ENCODE data around the gene TECPR2. TPM values are rescaled to one million over a fixed set of nuclear protein-coding genes. Genes with fewer than 3 reads are reported as not detected.

The TECPR2 gene
- total RNA-seq, 1 donor from 2014 or later: 5.1 TPM

DNA sequence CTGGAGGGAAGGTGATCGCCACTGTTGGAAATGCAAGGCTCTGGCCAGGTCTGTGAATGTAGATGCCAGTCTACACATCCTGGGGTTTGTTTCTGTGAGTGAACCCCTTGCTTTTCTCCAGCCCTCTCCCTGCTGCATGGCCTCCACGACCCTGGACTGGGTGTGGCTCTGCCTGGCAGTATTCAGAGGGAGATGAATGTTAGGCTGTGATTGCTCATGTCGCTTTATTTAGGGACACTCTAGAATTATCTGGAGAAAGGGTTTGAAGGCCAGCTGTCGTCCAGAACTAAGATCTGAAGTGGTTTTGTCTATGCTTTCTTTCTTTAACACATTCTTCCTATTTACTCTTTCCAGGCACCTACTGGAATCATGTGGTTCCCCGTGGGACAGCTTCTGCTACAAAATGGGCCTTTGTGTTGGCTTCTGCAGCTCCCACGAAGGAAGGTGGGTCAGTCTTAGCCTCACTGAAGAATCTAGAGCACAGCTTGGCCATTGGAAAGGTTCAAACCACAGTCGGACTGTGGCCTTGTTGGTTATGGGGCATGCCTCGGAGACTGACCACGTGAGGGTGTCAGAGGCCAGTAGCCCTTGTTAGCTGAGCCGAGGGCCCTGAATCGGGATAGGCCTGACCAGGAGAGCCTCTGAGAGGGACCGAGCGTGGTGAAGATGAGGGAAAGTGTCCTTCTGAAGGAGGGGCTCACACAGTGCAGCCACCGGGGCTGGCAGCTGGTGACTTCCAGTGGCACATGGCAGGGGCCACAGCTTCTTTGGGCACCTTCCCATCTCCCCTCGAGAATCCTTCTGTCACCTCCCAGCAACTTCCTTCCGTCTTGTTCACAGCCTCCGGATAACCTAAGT, 87.7 kb downstream of the TECPR2 start:
- H3K4me3 ChIP-seq (ENCODE audit: low read depth, low read length): no peak overlapping the region
- no peak for DNase-seq (ENCODE audit: low read depth)
- no peak for TF ChIP-seq CTCF (conservative IDR thresholded peaks at IDR 0.05; ENCODE audit: low read depth, low read length)

DNA sequence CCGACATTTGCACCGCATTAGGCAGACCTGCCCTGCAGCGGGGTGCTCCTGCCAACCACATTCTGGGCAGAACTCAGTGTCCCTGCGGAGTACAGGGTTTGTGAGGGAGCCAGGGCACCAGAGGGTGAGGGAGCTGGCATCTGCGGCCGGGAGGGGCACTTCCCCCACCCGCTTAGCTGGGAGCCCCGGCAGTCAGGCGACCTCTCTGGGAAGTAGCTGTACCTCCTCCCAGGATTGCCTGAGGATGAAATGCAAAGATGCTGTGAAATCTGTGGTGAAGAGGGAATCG, 88.3 kb downstream of the TECPR2 start:
- no peak overlapping the region for H3K4me3 ChIP-seq (ENCODE audit: low read depth, low read length)
- TF ChIP-seq CTCF (conservative IDR thresholded peaks at IDR 0.05; ENCODE audit: low read depth, low read length): no peak
- no peak for DNase-seq (ENCODE audit: low read depth)

GRCh38 chr14:102452302-102452701, 89.6 kb downstream of the TECPR2 start:
- DNase-seq (ENCODE audit: low read depth): no peak
- no peak overlapping the region for H3K4me3 ChIP-seq (ENCODE audit: low read depth, low read length)
- TF ChIP-seq CTCF (conservative IDR thresholded peaks at IDR 0.05; ENCODE audit: low read depth, low read length): no peak

- DNase-seq (ENCODE audit: low read depth): no peak
- no peak for TF ChIP-seq CTCF (conservative IDR thresholded peaks at IDR 0.05; ENCODE audit: low read depth, low read length)
- H3K4me3 ChIP-seq (ENCODE audit: low read depth, low read length): no peak overlapping the region
These were observed 92.0 kb downstream of the TECPR2 start for GRCh38 chr14:102454711-102455110.

DNA sequence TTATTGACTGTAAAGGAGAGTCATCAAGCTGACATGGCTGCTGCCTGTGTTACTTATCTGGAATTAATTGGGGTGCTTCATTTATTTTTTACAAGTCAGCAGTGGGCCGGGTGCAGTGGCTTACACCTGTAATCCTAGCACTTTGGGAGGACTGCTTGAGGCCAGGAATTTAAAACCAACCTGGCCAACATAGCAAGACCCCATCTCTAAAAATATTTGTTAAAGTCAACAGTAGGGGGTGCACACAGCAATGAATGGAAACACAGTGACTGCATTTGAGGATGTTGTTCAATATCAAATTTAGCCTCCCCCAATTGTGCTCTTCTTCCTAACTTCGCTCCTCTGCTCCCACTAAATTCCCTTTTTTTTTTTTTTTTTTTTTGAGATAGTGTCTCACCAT, 94.8 kb downstream of the TECPR2 start:
- no peak overlapping the region for H3K4me3 ChIP-seq (ENCODE audit: low read depth, low read length)
- no peak for TF ChIP-seq CTCF (conservative IDR thresholded peaks at IDR 0.05; ENCODE audit: low read depth, low read length)
- no peak for DNase-seq (ENCODE audit: low read depth)

DNA sequence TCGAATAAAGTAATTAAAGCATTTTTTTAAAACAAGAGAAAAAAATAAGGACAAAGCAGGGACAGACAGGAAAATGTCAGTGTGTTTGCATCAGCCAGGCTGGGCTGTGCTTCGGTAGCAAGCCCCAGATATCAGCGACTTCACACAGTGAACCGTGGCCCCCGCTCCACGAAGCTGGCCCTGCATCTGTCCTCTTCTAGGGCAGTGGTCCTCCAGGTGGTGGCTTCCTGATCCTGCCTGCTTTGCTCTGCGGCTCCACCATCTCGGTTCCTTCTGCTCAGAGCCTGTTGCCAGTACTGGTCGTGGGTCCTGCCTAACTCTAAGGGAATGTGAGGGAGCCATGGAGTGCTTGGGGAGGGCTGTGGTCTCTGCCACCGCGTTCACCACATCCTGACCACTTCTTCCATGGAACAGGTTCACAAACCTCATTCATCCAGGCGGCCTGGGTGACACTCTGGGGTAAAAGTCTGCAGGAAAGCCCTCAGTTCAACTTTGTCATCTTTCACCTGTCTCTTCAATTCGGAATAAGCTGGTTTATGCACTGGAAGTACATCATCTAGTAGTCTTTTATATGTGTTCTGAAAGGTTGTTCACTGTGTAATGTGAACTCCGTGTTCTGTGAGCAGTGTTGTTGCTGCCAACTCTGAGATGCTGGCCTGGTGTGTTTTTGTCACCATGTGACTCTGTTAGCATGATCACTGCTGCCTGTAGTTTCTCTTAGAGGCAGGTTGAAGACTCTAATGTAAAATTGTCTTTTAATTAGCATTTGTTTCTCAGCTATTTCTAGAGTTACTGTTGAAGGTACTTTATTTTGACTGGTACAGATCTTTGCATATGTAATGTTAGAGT, 99.0 kb downstream of the TECPR2 start:
- no peak for TF ChIP-seq CTCF (conservative IDR thresholded peaks at IDR 0.05; ENCODE audit: low read depth, low read length)
- no peak for DNase-seq (ENCODE audit: low read depth)
- H3K4me3 ChIP-seq (ENCODE audit: low read depth, low read length): no peak overlapping the region

Measured in epithelial cell of proximal tubule (primary cell).